ENCODE measurements around the gene ADGRA1. TPM values are rescaled to one million over a fixed set of nuclear protein-coding genes. Genes with fewer than 3 reads are reported as not detected.

The ADGRA1 gene
- total and polyA plus RNA-seq, 2 donors (not counting 1 experiment from before 2014, with no cell fraction given) = not detected

DNA sequence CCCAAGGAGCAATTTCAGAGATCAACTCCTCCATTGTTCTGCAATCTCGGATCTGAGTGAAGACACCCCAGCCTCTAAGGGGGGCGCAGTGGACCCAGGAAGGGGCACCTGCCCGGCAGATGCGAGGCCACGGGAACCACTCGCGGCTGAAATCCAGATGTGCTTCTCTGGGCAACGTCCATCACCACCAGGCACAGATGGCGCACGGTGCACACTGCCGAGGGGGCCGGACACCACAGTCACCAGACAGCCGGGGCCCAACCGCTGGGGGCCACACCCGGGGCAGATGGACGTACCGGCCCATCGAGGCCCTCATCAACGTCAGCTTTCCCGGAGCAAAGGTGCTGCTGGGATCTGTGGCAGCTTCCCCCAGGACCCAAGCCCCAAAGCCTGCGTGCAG is 16.9 kb upstream of the ADGRA1 start:
- no peaks in the 10 kb centered on the region for H3K9me3 ChIP-seq (ENCODE audit: control insufficient read depth, insufficient read depth, low read depth, low read length)
- no peak overlapping the region for H3K9ac ChIP-seq (ENCODE audit: insufficient read depth, low read length)
- H3K36me3 ChIP-seq (ENCODE audit: control insufficient read depth, insufficient read depth, low read length) = no peaks in the 10 kb centered on the region
- no peak overlapping the region for H3K4me2 ChIP-seq (ENCODE audit: extremely low read depth, insufficient read depth, low read length)
- H3K79me2 ChIP-seq (ENCODE audit: control insufficient read depth, insufficient read depth, low read length) = no peaks in the 10 kb centered on the region
- no peaks in the 10 kb centered on the region for H3K27me3 ChIP-seq (ENCODE audit: control insufficient read depth, insufficient read depth, low read length)
- no peak overlapping the region for H3K4me3 ChIP-seq (replicated peaks in 1 of 4; ENCODE audit: control extremely low read depth in 1 of 4, insufficient read depth in 1 of 4, low read depth in 3 of 4, low read length in 4 of 4)
- TF ChIP-seq EZH2 (IDR thresholded peaks at IDR 0.05; ENCODE audit: low read length, missing control alignments) = no peak
- TF ChIP-seq, protein P1, sequence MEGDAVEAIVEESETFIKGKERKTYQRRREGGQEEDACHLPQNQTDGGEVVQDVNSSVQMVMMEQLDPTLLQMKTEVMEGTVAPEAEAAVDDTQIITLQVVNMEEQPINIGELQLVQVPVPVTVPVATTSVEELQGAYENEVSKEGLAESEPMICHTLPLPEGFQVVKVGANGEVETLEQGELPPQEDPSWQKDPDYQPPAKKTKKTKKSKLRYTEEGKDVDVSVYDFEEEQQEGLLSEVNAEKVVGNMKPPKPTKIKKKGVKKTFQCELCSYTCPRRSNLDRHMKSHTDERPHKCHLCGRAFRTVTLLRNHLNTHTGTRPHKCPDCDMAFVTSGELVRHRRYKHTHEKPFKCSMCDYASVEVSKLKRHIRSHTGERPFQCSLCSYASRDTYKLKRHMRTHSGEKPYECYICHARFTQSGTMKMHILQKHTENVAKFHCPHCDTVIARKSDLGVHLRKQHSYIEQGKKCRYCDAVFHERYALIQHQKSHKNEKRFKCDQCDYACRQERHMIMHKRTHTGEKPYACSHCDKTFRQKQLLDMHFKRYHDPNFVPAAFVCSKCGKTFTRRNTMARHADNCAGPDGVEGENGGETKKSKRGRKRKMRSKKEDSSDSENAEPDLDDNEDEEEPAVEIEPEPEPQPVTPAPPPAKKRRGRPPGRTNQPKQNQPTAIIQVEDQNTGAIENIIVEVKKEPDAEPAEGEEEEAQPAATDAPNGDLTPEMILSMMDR (conservative IDR thresholded peaks at IDR 0.05 in 1 of 2, IDR thresholded peaks at IDR 0.05 in 1 of 2; ENCODE audit: low read depth in 1 of 2, low read length in 2 of 2) = no peak
- H4K20me1 ChIP-seq (ENCODE audit: control insufficient read depth, extremely low read depth, insufficient read depth, low read length) = no peaks in the 10 kb centered on the region
- no peak overlapping the region for H3K27ac ChIP-seq (ENCODE audit: insufficient read depth, low read length)
- H3K4me1 ChIP-seq (ENCODE audit: control insufficient read depth, extremely low read depth, insufficient read depth, low read length) = no peaks in the 10 kb centered on the region
- DNase-seq (ENCODE audit: low read depth in 2 of 2) = no peak
- H2AFZ ChIP-seq (ENCODE audit: low read length) = no peak overlapping the region

DNA sequence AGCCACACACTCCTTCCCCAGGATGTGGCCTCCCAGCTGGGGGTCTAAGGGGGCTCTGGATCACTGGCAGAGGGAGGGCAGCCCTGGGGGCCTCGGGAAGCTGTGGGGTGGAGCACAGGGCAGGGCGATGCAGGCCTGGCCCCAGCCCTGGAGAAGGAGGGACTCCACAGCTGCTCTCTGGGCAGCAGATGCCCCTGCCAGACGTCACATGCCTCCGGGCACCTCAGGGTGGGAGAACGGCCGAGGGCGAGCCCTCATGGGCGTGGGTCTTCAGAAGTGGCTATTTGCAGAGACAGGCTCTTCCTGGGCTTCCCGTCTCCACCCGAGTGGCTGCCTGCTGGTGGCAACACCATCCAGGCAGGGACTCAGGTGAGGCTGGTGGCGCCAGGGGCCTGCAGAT is 16.0 kb upstream of the ADGRA1 start:
- H3K4me3 ChIP-seq (replicated peaks in 1 of 4; ENCODE audit: control extremely low read depth in 1 of 4, insufficient read depth in 1 of 4, low read depth in 3 of 4, low read length in 4 of 4) = no peak overlapping the region
- no peak for DNase-seq (ENCODE audit: low read depth in 2 of 2)
- no peaks in the 10 kb centered on the region for H3K79me2 ChIP-seq (ENCODE audit: control insufficient read depth, insufficient read depth, low read length)
- no peak overlapping the region for H2AFZ ChIP-seq (ENCODE audit: low read length)
- TF ChIP-seq, protein P1 (conservative IDR thresholded peaks at IDR 0.05 in 1 of 2, IDR thresholded peaks at IDR 0.05 in 1 of 2; ENCODE audit: low read depth in 1 of 2, low read length in 2 of 2) = no peak
- TF ChIP-seq EZH2 (IDR thresholded peaks at IDR 0.05; ENCODE audit: low read length, missing control alignments) = no peak
- no peaks in the 10 kb centered on the region for H4K20me1 ChIP-seq (ENCODE audit: control insufficient read depth, extremely low read depth, insufficient read depth, low read length)
- H3K9me3 ChIP-seq (ENCODE audit: control insufficient read depth, insufficient read depth, low read depth, low read length) = no peaks in the 10 kb centered on the region
- H3K36me3 ChIP-seq (ENCODE audit: control insufficient read depth, insufficient read depth, low read length) = no peaks in the 10 kb centered on the region
- no peak overlapping the region for H3K27ac ChIP-seq (ENCODE audit: insufficient read depth, low read length)
- H3K9ac ChIP-seq (ENCODE audit: insufficient read depth, low read length) = no peak overlapping the region
- no peak overlapping the region for H3K4me2 ChIP-seq (ENCODE audit: extremely low read depth, insufficient read depth, low read length)
- no peaks in the 10 kb centered on the region for H3K4me1 ChIP-seq (ENCODE audit: control insufficient read depth, extremely low read depth, insufficient read depth, low read length)
- H3K27me3 ChIP-seq (ENCODE audit: control insufficient read depth, insufficient read depth, low read length) = no peaks in the 10 kb centered on the region

DNA sequence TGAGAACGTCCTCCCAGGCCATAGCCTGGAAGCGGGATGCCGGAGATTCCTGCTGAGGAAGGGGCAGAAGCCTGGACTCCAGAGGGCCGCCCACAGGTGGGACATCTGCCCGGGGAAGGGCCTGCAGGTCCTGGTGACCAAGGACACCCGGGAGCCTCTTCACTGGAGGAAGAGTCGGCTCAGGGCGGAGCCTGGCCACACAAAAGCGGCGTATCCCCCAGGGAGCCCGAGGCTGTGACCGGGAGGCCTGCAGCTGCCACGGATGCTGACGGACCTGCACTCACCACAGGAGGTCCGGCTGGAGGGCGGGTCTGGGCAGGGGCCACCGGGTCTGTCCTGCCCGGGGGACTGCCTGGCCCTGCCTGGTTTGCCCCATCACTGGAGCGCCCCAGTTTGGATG is 15.5 kb upstream of the ADGRA1 start:
- Histone ChIP-seq H3K4me3 (replicated peaks in 1 of 4; ENCODE audit: control extremely low read depth in 1 of 4, insufficient read depth in 1 of 4, low read depth in 3 of 4, low read length in 4 of 4) (no peak overlapping the region), H3K9ac (ENCODE audit: insufficient read depth, low read length) (no peak overlapping the region), H4K20me1 (ENCODE audit: control insufficient read depth, extremely low read depth, insufficient read depth, low read length) (no peaks in the 10 kb centered on the region), H3K79me2 (ENCODE audit: control insufficient read depth, insufficient read depth, low read length) (no peaks in the 10 kb centered on the region), H3K36me3 (ENCODE audit: control insufficient read depth, insufficient read depth, low read length) (no peaks in the 10 kb centered on the region), H3K4me2 (ENCODE audit: extremely low read depth, insufficient read depth, low read length) (no peak overlapping the region), H2AFZ (ENCODE audit: low read length) (no peak overlapping the region), H3K27ac (ENCODE audit: insufficient read depth, low read length) (no peak overlapping the region), H3K27me3 (ENCODE audit: control insufficient read depth, insufficient read depth, low read length) (no peaks in the 10 kb centered on the region), H3K9me3 (ENCODE audit: control insufficient read depth, insufficient read depth, low read depth, low read length) (no peaks in the 10 kb centered on the region), H3K4me1 (ENCODE audit: control insufficient read depth, extremely low read depth, insufficient read depth, low read length) (no peaks in the 10 kb centered on the region)
- DNase-seq (ENCODE audit: low read depth in 2 of 2) = no peak
- TF ChIP-seq EZH2 (IDR thresholded peaks at IDR 0.05; ENCODE audit: low read length, missing control alignments) = no peak
- TF ChIP-seq, protein P1 (conservative IDR thresholded peaks at IDR 0.05 in 1 of 2, IDR thresholded peaks at IDR 0.05 in 1 of 2; ENCODE audit: low read depth in 1 of 2, low read length in 2 of 2) = no peak
